Stomach (tissue), 9 donors: Measurements from ENCODE around the gene HASPIN. TPM values are rescaled to one million over a fixed set of nuclear protein-coding genes. Genes with fewer than 3 reads are reported as not detected.
"Not testable (repeated sequence)": the region's sequence is repeated elsewhere in the genome, so short reads cannot be mapped to it uniquely, and the experiment has no call there.

Experiments
- DNase-seq, 2 donors: peaks; one replicate each; pipeline versions ENCODE4 v3.0.0 to v3.0.0-alpha.2; 2013 to 2019
- H3K27ac ChIP-seq, 5 donors: fragments of 200-600 bp in 4 of 5; sonication (generic) in 4 of 5; one replicate each; pipeline ENCODE4 v1.5.1; 2013 to 2019; ENCODE audit warnings: mild to moderate bottlenecking in 1 of 5, moderate library complexity in 1 of 5
- H3K27me3 ChIP-seq, 3 donors: fragments of 200-600 bp; sonication (generic); one replicate each; pipeline ENCODE4 v1.5.1; 2017 to 2019; ENCODE audit warnings: mixed run types in 1 of 3
- H3K36me3 ChIP-seq, 4 donors: fragments of 200-600 bp; sonication (generic); 1 replicate in 3 of 4; 2 replicates in 1 of 4; pipeline ENCODE4 v1.5.1; 2016 to 2019
- H3K4me1 ChIP-seq, 4 donors: fragments of 200-600 bp; sonication (generic); one replicate each; pipeline ENCODE4 v1.5.1; 2016 to 2019
- H3K4me3 ChIP-seq, 4 donors: fragments of 200-600 bp; sonication (generic) in 3 of 4; one replicate each; pipeline ENCODE4 v1.5.1; 2016 to 2019; ENCODE audit warnings: mild to moderate bottlenecking in 1 of 4
- H3K9me3 ChIP-seq, 4 donors: fragments of 200-600 bp; sonication (generic); one replicate each; pipeline ENCODE4 v1.5.1; 2016 to 2019
- EP300 ChIP-seq: sonication (generic); formaldehyde crosslinking; IDR thresholded peaks from one replicate; pipeline ENCODE4 v1.6.1; 2017; ENCODE audit warnings: antibody characterized with exemption
- POLR2A ChIP-seq, 4 donors: fragments of 450-650 bp; IDR thresholded peaks; one replicate each; pipeline ENCODE4 v1.6.1; 2016; ENCODE audit warnings: antibody characterized with exemption in 4 of 4, control low read depth in 2 of 4, mild to moderate bottlenecking in 1 of 4, moderate library complexity in 1 of 4
- POLR2AphosphoS5 ChIP-seq, 3 donors: sonication (generic); formaldehyde crosslinking; IDR thresholded peaks; one replicate each; pipeline ENCODE4 v1.6.1; 2016; ENCODE audit warnings: antibody characterized with exemption in 3 of 3
- WGBS, 5 donors: extraction: QIAGEN DNeasy Blood & Tissue Kit in 3 of 5; methylation state at CpG; one replicate each; pipeline versions ENCODE4 v1.1.5 to v1.1.7; 2013 to 2018; 5-methylcytosine and 5-hydroxymethylcytosine counted together
- intact Hi-C: fragments of 100-400 bp; cut with DNase I; formaldehyde crosslinking; loops from one replicate; pipeline ENCODE4 v1.15.1; 2023; ENCODE audit warnings: low total_unique reads
- polyA plus RNA-seq, 3 donors: library from polyadenylated mRNA; stranded (reverse); fragments of 200-250 nt; gene quantifications; one replicate each; pipeline ENCODE4 v1.2.3, GENCODE V29; 2013
- total RNA-seq, 5 donors: library from RNA; depleted of rRNA; stranded (reverse); fragments of >200 nt; gene quantifications; one replicate each; pipeline versions ENCODE4 v1.1.0 to v1.2.3, GENCODE V29; 2014 to 2016
- TF ChIP-seq, protein P1 (sequence below), 7 experiments: fragments of 450-650 bp in 4 of 7; fragments of 200-600 bp in 3 of 7; sonication (generic) in 3 of 7; IDR thresholded peaks; one replicate each; pipeline ENCODE4 v1.5.1; 2016 to 2019; ENCODE audit warnings: antibody characterized with exemption in 7 of 7, control low read depth in 2 of 7, mild to moderate bottlenecking in 1 of 7
- donor health status: healthy with polysubstance abuse.
- donor health status: Bipolar disorder and iron deficiency.
- donor health status: healthy.

Gene HASPIN
- total and polyA plus RNA-seq, 8 donors, result 0.30 to 0.89 (median 0.68) TPM; not detected in 3

DNA sequence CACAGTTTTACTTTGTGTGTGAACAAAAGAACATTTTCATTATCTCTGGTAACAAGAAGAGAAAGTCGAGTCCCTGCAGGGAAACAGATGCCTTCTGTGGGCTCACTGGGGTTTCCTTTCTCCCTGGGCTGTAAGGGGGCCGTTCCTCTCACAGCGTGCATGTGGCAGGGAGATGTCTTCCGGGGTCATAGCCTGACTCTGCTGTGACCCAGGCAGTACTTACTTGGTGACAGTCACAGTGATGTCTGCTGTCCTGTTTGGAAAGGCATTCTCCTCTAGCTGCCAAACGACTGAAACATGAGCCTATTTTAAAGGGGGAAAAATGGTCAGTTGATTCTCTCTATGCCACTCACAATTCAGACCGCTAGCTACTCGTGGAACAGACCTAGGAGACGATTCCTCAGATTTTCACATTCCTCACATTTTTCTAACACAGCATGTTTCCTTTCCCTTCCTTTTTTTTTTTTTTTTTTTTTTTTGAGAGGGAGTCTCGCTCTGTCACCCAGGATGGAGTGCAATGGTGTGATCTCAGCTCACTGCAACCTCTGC lies 7.3 kb downstream of the HASPIN start:
- Histone ChIP-seq H3K27me3 (no peaks in the 10 kb centered on the region), H3K4me3 (no peak overlapping the region), H3K27ac (no peak overlapping the region), H3K4me1 (peaks cover 0 to 3% (median 0%) of the 10 kb centered on the region in 4 donors), H3K36me3 (peaks cover 0 to 8% (median 0%) of the 10 kb centered on the region in 4 donors), H3K9me3 (no peaks in the 10 kb centered on the region)
- TF ChIP-seq POLR2AphosphoS5 (IDR thresholded peaks at IDR 0.05) (no peak), POLR2A (IDR thresholded peaks at IDR 0.05) (no peak)
- DNase-seq, result no peak
- 54 to 64% (median 55%) methylated on average over 9 of the region's 9 CpGs for WGBS, 5 donors
- intact Hi-C loops, result no loop called here

GRCh38 chr17:3732210-3732621 lies 8.5 kb downstream of the HASPIN start:
- peaks cover 0 to 4% (median 1%) of the 10 kb centered on the region in 4 donors for H3K4me1 ChIP-seq
- no peak overlapping the region for H3K4me3 ChIP-seq
- H3K27ac ChIP-seq, result no peak overlapping the region
- no peaks in the 10 kb centered on the region for H3K27me3 ChIP-seq
- H3K9me3 ChIP-seq, result no peaks in the 10 kb centered on the region
- H3K36me3 ChIP-seq, result peaks cover 0 to 1% (median 0%) of the 10 kb centered on the region in 4 donors
- WGBS, 5 donors, result 41 to 55% (median 47%) methylated on average over 9 of the region's 9 CpGs
- intact Hi-C loops, result no loop called here
- DNase-seq, result peak in 1 of 2 donors; percentile 37
- TF ChIP-seq, protein P1, sequence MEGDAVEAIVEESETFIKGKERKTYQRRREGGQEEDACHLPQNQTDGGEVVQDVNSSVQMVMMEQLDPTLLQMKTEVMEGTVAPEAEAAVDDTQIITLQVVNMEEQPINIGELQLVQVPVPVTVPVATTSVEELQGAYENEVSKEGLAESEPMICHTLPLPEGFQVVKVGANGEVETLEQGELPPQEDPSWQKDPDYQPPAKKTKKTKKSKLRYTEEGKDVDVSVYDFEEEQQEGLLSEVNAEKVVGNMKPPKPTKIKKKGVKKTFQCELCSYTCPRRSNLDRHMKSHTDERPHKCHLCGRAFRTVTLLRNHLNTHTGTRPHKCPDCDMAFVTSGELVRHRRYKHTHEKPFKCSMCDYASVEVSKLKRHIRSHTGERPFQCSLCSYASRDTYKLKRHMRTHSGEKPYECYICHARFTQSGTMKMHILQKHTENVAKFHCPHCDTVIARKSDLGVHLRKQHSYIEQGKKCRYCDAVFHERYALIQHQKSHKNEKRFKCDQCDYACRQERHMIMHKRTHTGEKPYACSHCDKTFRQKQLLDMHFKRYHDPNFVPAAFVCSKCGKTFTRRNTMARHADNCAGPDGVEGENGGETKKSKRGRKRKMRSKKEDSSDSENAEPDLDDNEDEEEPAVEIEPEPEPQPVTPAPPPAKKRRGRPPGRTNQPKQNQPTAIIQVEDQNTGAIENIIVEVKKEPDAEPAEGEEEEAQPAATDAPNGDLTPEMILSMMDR (IDR thresholded peaks at IDR 0.05), result no peak
- no peak for TF ChIP-seq POLR2A (IDR thresholded peaks at IDR 0.05)
- no peak for TF ChIP-seq EP300

- H3K36me3 ChIP-seq, intact Hi-C loops, H3K27me3 ChIP-seq, H3K9me3 ChIP-seq, DNase-seq, H3K27ac ChIP-seq, H3K4me3 ChIP-seq: not testable (repeated sequence)
- H3K4me1 ChIP-seq, result peaks cover 13 to 26% (median 19%) of the 10 kb centered on the region in 4 donors
- WGBS, 5 donors, result 89 to 94% (median 92%) methylated on average over 10 of the region's 10 CpGs
These were observed 11.2 kb downstream of the HASPIN start for GRCh38 chr17:3734911-3735276.

GRCh38 chr17:3735515-3735914 lies 11.8 kb downstream of the HASPIN start:
- H3K9me3 ChIP-seq, result no peaks in the 10 kb centered on the region
- DNase-seq, result peak in 1 of 2 donors; percentile 23
- TF ChIP-seq POLR2AphosphoS5 (IDR thresholded peaks at IDR 0.05) (no peak), POLR2A (IDR thresholded peaks at IDR 0.05) (no peak), EP300 (no peak)
- TF ChIP-seq, protein P1 (IDR thresholded peaks at IDR 0.05), result no peak
- H3K4me1 ChIP-seq, result peaks cover 13 to 26% (median 19%) of the 10 kb centered on the region in 4 donors
- H3K4me3 ChIP-seq, result no peak overlapping the region
- no peak overlapping the region for H3K27ac ChIP-seq
- H3K36me3 ChIP-seq, result no peaks in the 10 kb centered on the region
- 32 to 54% (median 40%) methylated on average over 8 of the region's 8 CpGs for WGBS, 5 donors
- no peaks in the 10 kb centered on the region for H3K27me3 ChIP-seq
- intact Hi-C loops, result no loop called here

DNA sequence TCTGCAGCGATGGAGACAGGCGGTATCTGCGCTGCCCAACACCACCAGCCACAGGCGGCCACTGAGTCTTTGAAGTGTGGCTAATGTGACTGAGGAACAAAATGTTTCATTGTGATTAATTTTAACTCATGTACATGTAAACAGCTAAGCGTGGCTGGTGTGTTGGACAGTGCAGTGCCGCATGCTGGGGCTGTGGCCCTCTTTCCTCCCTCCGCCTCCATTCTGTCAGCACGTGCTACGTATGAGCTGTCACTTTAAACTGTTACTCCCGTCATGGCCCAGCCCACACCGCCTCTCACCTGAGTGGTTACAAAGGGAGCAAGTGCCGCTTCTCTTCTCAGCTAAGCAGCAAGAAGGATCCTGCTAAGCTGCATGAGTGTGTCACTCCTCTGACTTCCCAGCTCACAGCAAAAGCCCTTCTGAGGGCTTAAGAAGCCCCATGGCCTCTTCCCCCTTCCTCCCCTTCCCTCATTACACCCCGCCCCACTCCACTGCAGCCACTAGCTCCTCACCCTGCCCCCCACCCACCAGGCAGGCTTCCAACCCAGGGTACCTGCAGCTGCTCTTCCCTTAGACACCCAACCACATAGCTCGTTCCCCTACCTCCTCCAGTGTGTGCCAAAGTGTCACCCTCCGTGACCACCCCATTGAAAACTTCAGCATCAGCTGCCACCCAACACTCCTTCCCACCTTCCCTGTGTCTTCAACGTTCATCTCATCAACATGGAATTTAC lies 15.0 kb downstream of the HASPIN start:
- whole genome bisulfite sequencing, 5 donors, result 17 to 32% (median 20%) methylated on average over 16 of the region's 16 CpGs
- no peaks in the 10 kb centered on the region for H3K36me3 ChIP-seq
- intact Hi-C loops, result no loop called here
- H3K27ac ChIP-seq, result peak overlapping the region; percentile 16 to 68 (median 64)
- no peaks in the 10 kb centered on the region for H3K9me3 ChIP-seq
- peak; percentile 73 to 81 for DNase-seq
- H3K4me3 ChIP-seq, result peak overlapping the region in 3 of 4 donors; percentile 25 to 36 (median 31)
- no peak for TF ChIP-seq POLR2A (IDR thresholded peaks at IDR 0.05)
- peak in 2 of 3 donors; percentile 32 to 49 for TF ChIP-seq POLR2AphosphoS5 (IDR thresholded peaks at IDR 0.05)
- TF ChIP-seq, protein P1 (IDR thresholded peaks at IDR 0.05), result no peak
- no peak for TF ChIP-seq EP300
- no peaks in the 10 kb centered on the region for H3K27me3 ChIP-seq
- H3K4me1 ChIP-seq, result peaks cover 13 to 24% (median 19%) of the 10 kb centered on the region in 4 donors
